Erythroblast (primary cell): ENCODE measurements around the gene IPPK.

Experiments used
- GATA1 ChIP-seq: IDR thresholded peaks from 2 replicates; pipeline ENCODE4 v1.6.1; 2011; ENCODE audit warnings: low read depth, mild to moderate bottlenecking, control low read depth, low read length, moderate library complexity
- POLR2A ChIP-seq: IDR thresholded peaks from 2 replicates; pipeline ENCODE4 v1.6.1; 2011; ENCODE audit warnings: mild to moderate bottlenecking, low read length

- no peak for TF ChIP-seq POLR2A
- TF ChIP-seq GATA1 = no peak
Measured at GRCh38 chr9:92631452-92632343, 38.2 kb downstream of the IPPK start.
